GM18511 (cell line): ENCODE data around the gene CDC23.
A peak's percentile ranks its signal among the peaks of the same experiment; 100 is the strongest.
"Not testable (repeated sequence)": the region's sequence is repeated elsewhere in the genome, so short reads cannot be mapped to it uniquely, and the experiment has no call there.

ENCODE experiments used
- ATAC-seq: cut with Tn5 transposase; IDR thresholded peaks from one replicate; pipeline ENCODE4 v1.9.1; 2021; ENCODE audit warnings: mild to moderate bottlenecking, moderate library complexity; ENCODE audit not compliant: unreplicated experiment

The CDC23 gene

DNA sequence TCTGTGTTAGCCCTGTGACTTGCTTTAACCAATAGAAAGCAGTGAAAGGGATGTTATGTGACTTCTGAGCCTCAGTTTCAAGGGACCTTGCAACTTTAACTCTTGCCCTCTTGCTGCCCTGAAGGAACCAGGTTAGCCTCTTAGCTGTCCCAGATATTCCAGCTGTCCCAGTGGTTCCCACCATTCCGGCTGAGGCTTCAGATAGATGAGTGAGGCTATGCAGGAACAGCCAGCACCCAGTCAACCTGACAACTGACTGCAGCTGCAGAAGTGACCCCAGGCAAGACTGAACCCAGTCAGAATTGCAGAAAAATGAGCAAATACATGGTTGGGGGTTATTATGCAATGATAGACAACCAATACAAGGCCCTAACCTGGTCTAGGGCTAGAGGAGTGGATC, 10.4 kb upstream of the CDC23 start:
- no peak for ATAC-seq

DNA sequence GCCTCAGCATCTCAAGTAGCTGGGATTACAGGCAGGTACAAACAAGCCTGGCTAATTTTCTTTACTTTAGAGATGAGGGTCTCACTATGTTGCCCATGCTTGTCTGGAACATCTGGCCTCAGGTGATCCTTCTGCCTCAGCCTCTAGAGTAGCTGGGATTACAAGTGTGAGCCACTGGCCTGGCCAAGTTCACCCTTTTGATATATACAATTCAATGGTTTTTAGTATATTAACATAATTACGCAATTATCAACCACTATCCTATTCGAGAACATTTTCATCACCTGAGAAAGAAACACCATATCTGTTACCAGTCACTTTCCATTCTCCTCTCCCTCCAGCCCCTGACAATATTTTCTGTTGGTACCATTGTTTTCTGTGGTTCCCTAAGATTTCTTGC, 3.7 kb upstream of the CDC23 start:
- no peak for ATAC-seq

DNA sequence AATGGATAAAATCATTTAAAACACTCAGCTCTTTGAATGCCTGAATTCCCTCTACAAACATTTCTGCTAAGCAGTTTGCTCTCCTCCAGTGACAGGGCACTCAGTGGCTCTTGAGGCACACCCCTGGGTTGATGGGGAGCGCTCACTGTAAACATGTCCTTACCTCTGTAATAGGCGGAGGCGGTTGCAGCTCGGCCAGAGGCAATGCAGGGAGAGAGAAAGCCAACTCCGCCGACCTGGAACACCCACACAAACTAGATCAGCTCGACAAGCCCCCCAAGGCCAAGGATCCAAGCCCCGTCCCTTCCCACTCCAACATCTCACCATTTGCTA, 329 bp downstream of the CDC23 start:
- ATAC-seq: peak; percentile 29

DNA sequence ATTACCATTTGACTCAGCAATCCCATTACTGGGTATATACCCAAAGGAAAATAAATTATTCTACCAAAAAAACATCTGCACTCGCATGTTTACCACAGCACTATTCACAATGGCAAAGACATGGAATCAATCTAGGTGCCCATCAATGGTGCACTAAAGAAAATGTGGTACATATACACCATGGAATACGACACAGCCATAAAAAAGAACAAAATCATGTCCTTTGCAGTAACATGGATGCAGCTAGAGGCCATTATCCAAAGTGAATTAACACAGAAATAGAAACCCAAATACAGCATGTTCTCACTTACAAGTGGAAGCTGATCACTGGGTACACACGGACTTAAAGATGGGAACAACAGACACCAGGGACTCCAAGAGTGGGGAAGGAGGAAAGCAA, 2.1 kb downstream of the CDC23 start:
- ATAC-seq: no peak

DNA sequence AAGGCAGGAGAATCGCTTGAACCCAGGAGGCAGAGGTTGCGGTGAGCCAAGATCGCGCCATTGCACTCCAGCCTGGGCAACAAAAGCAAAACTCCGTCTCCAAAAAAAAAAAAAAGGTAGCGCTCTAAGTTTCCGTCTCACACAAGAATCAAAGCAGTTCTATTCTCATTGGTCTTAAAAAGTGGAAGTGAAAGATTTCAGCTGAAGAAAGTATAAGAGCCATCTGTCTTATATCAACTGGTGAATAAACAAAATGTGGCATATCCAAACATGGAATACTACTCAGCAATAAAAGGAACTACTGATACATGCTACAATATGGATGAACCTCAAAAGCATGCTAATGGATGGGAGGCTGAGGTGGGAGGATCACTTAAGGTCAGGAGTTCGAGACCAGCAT, 19.3 kb downstream of the CDC23 start:
- not testable (repeated sequence) for ATAC-seq

DNA sequence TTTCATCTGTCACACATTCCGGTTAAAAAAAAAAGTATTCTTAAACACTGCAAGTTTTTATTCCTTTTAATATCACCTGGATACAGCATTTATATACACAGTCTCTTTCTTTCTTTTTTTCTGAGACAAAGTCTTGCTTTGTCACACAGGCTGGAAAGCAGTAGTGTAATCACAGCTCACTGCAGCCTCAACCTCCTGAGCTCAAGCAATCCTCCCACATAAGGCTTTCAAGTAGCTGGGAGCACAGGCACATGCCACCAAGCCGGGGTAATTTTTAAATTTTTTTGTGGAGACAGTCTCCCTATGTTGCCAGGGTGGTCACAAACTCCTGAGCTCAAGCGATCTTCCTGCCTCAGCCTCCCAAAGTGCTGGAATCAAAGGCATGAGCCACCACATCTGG, 20.3 kb downstream of the CDC23 start:
- ATAC-seq: no peak

DNA sequence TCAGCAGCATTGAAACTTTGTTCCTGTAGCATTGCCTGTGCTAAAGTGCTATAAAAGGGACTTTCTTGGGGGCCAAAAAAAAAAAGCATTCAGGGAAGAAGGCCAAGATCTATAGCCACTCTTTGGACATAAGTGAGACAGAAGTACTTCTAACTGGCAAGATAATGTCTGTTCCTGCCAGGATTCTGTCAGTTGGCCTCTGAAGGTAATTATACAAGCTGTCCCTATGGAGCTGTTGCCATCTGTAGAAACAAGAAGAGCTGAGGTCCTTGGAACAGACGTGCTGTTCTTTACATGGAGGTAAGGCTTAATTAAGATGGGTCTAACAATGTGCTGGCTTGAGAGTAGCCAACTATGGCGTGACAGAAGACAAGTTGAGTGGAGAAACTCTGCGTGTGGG, 24.5 kb downstream of the CDC23 start:
- ATAC-seq: no peak

DNA sequence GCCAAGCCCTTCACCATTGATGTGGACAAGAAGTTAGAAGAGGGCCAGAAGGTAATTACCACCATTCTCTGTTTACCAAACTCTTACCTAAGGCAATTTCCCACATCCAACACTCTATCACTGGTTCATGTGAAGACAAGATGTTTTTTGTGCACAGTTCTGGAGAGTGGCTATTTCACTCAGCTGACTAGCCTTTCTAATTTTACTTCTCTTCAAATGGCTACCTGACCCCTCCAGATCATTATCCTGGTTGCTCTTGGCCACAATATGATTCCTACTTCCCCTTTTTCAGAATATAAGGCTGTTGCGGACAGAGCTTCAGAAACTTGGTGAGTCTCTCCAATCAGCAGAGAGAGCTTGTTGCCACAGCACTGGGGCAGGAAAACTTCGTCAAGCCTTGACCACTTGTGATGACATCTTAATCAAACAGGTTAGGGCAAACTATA, 27.1 kb downstream of the CDC23 start:
- ATAC-seq: no peak

DNA sequence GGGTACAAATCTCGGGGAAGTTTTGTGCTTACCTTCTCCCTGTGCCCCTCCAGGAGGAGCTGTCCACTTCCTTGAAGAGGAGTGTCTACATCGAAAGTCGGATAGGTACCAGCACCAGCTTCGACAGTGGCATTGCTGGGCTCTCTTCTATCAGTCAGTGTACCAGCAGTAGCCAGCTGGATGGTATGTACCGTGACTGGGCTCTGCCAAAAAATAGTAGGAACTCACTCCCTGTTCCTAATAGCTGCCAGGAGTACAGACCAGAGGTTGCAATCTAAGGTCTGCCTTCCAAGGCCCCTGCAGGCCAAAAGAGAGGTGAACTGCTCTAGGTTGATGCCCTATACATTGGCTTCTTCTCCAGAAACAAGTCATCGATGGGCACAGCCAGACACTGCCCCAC, 30.3 kb downstream of the CDC23 start:
- ATAC-seq: no peak

DNA sequence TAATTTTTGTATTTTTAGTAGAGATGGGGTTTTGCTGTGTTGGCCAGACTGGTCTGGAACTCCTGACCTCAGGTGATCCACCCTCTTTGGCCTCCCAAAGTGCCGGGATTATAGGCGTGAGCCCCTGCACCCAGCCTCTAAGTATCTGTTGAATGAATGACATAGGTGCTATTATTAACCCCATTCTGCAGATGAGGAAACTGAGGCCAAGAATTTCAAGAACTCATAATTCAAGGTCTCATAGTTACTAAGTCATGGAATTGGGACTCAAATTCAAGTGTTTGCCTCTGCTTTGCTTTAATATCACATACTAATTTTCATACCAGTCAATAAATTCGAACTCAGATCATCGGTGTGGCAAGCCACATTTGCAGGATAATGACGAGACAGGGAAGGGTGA, 32.3 kb downstream of the CDC23 start:
- no peak for ATAC-seq

DNA sequence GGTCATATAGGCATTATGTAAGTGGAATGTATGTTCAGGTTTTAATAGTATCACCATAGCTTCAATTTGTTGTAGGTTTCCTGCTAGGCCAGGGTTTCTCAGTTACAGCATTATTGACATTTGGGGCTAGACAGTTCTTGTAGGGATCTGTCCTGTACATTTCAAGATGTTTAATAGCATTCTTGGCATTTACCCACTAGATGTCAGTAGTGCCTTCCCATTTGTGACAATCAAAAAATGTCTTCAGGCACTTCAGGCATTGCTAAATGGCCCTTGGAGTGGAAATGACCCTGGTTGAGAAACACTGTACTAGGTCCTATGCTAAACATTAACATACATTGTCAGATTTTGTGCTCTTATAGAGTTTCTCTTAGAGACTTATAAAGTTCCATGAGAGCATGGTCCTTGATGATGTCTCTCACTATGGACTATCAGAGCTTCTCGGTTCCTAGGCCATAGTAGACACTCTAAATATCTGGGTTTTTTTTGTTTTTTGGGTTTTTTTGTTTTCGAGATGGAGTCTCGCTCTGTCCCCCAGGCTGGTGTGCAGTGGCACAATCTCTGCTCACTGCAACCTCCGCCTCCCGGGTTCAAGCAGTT, 32.8 kb downstream of the CDC23 start:
- no peak for ATAC-seq

DNA sequence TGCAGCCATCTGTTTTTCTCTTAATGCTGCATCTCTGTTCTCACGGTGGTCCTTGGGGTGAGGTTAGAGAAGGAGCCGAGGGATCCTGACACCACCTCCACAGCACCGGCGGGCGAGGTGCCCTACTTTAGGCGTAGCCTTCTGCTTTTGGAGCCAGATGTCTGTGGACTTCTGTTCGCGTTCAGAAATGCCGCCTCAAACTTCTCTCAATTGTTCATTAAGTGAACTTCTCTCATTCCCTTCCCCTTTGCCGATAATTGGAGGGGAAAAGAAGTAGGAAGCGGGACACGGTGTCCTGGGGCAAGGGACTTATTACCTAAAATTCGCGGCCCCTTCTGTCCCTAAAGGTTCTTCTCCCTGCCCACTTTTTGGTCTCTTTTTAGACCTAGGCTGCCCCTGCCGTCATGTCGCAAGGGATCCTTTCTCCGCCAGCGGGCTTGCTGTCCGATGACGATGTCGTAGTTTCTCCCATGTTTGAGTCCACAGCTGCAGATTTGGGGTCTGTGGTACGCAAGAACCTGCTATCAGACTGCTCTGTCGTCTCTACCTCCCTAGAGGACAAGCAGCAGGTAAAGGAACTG, 33.8 kb downstream of the CDC23 start:
- no peak for ATAC-seq

DNA sequence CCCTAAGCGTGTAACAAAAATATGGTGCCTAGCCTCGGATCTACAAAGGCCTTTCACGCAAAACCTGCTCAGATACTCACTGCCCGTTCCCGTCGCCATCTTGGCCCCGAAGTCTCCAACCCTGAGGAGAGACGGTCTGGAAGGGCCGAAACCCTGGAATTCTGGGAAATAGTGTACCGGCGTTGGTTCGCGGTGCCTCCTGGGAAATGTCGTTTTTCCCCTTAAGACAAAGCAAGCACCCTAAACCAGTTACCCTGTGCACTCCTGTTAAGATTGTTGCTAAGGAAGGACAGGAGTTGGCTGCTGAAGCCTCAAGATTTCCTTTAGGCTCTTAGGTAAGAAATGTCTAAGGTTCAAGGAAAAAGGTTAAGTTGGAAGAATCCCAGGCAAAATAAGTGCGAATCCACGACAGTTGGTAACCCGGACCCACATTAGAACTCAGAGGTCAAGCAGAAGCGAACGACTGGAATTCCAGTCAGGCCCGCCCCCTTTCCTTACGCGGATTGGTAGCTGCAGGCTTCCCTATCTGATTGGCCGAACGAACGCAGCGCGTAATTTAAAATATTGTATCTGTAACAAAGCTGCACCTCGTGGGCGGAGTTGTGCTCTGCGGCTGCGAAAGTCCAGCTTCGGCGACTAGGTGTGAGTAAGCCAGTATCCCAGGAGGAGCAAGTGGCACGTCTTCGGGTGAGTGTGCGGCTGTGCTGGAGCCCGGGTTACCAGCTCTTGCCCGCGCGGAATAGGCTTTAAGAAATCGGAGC, 34.4 kb downstream of the CDC23 start, which contains the start of the genes BRD8 and KIF20A:
Gene BRD8, minus strand, starts transcription at position 115 of the 761 bp plus-strand sequence. Its CDS starts 16 bp downstream, at position 99.
Gene KIF20A, plus strand, starts transcription at position 597 of the 761 bp plus-strand sequence. CDS start 569 bp downstream, outside the sequence.
- peak; percentile 89 for ATAC-seq

DNA sequence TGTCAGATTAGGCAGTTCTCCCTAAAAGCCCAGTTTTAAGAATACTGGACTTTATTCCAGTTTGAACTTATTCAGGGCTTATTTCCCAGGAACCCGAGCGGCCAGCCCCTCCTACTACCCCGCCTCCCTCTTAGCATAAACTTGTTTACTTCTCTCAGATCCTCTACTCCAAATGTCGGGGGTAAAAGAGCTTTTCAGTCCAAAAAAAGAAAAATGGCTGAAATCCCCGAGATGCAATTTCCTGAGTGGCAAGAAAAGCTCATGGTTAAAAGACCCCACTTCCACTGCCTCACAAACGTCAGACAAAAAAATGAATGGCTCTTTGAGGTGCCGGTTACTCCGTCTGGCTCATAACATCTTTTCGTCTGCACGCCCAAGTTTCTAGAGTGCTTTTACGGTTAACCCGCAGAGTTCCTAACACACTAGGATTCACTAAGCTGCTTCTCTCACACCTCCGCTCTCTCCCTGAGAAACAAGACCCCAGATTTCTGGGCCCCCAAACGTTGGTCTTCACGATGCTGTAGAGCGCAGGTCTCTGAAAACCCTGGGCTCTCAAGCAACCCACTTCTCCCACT, 35.1 kb downstream of the CDC23 start:
- ATAC-seq: no peak

DNA sequence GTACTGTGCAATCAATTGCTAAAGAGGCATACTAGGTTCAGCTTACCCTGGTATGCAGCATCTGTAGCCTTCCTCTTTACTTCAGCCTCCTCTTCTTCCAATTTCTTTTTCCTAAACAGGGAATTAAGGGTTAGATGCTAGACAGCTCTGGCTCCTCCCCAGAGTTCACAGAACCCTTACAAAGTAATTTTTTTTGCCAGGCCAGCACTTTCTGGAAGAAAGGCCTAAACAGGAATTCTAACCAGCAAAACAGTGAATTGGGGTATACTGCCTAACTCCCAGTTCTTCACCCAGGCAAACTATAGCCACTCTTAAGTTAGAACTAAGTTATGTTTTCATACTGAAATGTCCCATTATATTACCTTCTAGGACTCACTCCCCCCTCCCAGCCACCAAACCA, 42.8 kb downstream of the CDC23 start:
- ATAC-seq: no peak

DNA sequence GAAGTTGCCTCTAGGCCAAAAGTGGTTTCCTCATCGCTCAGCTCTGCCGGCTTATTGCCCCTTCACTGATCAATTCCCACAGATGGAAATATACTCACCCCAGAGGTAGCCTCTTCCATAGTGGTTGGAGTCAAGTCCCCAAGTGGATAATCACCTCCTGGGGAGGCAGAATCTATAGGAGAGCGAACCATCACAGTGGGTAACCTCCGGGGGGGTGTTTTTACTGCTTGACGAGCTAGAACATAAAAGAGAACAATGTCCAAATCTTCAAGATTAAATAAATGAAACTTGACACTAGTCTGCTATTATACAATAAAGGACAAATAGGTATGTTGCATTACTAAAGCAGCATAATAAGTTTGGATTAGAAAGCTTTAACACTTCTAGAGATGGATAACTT, 44.0 kb downstream of the CDC23 start:
- ATAC-seq: no peak

DNA sequence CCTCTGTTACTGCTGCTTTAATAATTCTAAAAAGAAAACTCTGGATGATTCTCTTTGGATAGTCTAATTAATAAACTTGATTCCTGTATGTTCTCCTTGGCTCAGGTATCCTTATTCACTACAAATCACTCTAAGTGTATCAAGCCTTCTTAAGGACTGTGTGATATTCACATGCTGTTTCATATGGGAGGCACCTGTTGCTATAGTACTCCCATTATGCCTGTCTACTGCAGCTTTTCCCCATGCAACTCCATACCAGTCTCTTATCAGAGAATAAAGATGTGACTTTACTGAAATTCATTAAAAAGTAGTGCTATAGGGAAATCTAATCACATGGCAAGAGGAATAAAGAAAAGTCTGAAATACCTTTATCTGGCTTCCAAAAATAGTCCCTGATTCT, 49.4 kb downstream of the CDC23 start:
- no peak for ATAC-seq

DNA sequence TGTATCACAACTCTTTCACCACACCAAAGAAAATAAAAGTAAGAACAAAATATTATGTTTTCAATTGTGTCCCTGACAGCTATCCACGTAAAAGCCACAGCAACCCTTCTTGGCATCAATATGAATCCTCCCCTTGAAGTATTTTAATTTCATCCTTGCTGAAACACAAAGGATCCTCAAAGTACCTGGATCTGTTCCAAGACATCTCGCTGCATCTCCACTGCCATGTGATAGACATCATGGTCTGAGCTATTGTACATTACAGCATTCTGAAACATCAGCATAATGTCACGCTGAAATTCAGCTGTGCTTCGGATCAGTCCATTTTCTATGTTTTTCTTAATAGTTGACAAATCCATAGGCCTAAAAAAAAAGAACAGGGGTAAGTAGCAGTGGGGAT, 52.4 kb downstream of the CDC23 start:
- ATAC-seq: no peak

DNA sequence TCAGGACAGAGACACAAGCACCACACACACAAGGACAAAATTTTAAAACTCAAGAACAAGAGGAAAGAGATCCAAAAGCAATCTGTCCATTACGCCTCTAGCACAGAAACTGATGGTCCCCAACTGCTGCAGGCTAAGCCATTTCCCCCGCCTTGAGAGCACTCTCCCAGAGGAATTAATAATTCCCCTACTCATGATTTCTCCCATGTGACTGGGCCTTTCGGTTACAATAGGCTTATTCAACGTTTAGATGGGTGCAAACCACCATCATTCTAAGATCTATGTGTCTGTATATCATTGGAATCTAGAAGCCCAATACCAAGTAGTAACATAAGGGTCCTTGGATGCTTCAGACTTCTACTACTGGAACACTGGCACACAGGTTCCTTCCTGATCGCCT, 53.5 kb downstream of the CDC23 start:
- no peak for ATAC-seq

DNA sequence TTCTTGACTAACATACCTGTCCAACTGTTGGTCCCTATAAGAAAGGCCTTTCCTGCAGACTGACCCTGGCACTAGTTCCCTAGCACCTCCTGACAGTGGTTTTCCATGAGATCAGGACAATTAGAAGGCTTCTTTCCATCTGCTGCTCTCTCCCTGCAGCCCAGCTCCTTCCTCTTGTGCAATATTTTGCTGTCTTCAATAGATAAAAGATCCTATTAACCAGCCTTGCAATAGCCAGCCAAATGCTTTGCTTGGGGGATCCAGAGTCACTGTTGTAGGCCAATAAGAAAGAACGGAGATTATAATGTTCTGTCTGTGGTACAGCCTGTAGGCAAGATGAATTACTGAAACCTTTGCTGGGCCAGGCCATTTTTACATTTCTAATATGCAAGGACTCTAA, 55.5 kb downstream of the CDC23 start:
- no peak for ATAC-seq

DNA sequence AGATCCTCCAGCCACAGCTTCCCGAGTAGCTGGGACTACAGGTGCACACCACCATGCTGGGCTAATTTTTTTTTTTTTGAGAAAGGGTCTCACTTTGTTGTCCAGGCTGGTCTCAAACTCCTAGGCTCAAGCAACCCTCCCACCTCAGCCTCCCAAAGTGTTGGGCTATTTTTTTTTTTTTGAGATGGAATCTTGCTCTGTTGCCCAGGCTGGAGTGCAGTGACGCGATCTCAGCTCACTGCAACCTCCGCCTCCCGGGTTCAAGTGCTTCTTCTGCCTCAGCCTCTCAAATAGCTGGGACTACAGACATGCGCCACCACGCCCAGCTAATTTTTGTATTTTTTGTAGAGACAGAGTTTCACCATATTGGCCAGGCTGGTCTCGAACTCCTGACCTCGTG, 57.1 kb downstream of the CDC23 start:
- not testable (repeated sequence) for ATAC-seq

DNA sequence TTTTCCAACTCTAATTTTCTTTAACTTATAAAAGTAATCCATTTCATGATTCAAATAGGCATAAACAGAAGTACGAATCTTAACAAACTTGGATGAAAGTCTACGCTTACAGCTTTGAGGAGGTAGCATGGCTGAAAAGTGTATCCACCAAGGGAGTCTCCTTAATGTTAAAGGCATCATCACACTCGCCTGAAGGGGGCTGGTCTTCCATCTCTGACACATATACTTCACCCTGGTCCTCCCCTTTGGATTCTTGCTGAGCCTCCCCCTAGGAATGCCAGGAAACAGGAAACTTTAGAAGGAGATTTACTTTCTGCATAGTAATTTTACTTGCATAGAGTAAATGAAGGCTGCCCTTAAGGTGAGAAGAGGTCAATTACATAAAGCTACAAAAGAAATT, 63.6 kb downstream of the CDC23 start:
- ATAC-seq: no peak
